HepG2 (cell line): Measurements from ENCODE around the gene GSC2.

Source experiments
- CREB1 ChIP-seq, 2 experiments: fragments of 450-650 bp in 1 of 2; IDR thresholded peaks; 2 replicates each; pipeline ENCODE4 v1.6.1; 2016 to 2017; ENCODE audit warnings: control low read depth in 1 of 2, mild to moderate bottlenecking in 1 of 2, missing compliant biosample characterization in 1 of 2, missing genetic modification characterization in 1 of 2
- ESRRA ChIP-seq: sonication (generic); formaldehyde crosslinking; IDR thresholded peaks from 2 replicates; pipeline ENCODE4 v1.5.1; 2020; ENCODE audit warnings: mild to moderate bottlenecking, low read depth, missing genetic modification reagents
- GABPA ChIP-seq, 2 experiments: IDR thresholded peaks; 2 replicates each; pipeline ENCODE4 v1.6.1; 2011 to 2016; ENCODE audit warnings: low read depth in 2 of 2, low read length in 1 of 2, missing biosample characterization in 1 of 2, missing genetic modification characterization in 1 of 2
- KAT7 ChIP-seq: IDR thresholded peaks from 2 replicates; pipeline ENCODE4 v1.6.1; 2018; ENCODE audit warnings: borderline replicate concordance, missing compliant biosample characterization
- NFE2L1 ChIP-seq: sonication (generic); formaldehyde crosslinking; IDR thresholded peaks from 2 replicates; pipeline ENCODE4 v1.4.0; 2020; ENCODE audit warnings: missing genetic modification reagents, mild to moderate bottlenecking, borderline replicate concordance
- SRSF9 ChIP-seq: fragments of 200-400 bp; formaldehyde crosslinking; IDR thresholded peaks from 2 replicates; pipeline ENCODE4 v1.6.1; 2018; ENCODE audit warnings: borderline replicate concordance, mild to moderate bottlenecking, low read depth, low read length; ENCODE audit not compliant: insufficient read depth, poor library complexity, severe bottlenecking
- YEATS2 ChIP-seq: sonication (generic); formaldehyde crosslinking; IDR thresholded peaks from 2 replicates; pipeline ENCODE4 v1.4.0; 2020; ENCODE audit warnings: missing genetic modification reagents, borderline replicate concordance
- ZNF350 ChIP-seq: sonication (generic); formaldehyde crosslinking; IDR thresholded peaks from 2 replicates; pipeline ENCODE4 v1.4.0; 2020; ENCODE audit warnings: mild to moderate bottlenecking, low read depth, missing genetic modification reagents, borderline replicate concordance
- TF ChIP-seq, protein P1 (sequence below): IDR thresholded peaks from 2 replicates; pipeline ENCODE4 v1.6.1; 2012; ENCODE audit warnings: low read depth, low read length, improper control_type of control experiment
- TF ChIP-seq, protein P2 (sequence below): sonication (generic); formaldehyde crosslinking; IDR thresholded peaks from 2 replicates; pipeline ENCODE4 v1.5.0; 2020; ENCODE audit warnings: mild to moderate bottlenecking, missing genetic modification reagents, moderate library complexity

DNA sequence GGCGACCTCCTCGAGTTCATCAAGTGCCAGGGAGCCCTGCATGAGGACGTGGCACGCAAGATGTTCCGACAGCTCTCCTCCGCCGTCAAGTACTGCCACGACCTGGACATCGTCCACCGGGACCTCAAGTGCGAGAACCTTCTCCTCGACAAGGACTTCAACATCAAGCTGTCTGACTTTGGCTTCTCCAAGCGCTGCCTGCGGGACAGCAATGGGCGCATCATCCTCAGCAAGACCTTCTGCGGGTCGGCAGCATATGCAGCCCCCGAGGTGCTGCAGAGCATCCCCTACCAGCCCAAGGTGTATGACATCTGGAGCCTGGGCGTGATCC is 18.4 kb downstream of the GSC2 start:
- TF ChIP-seq, protein P1, sequence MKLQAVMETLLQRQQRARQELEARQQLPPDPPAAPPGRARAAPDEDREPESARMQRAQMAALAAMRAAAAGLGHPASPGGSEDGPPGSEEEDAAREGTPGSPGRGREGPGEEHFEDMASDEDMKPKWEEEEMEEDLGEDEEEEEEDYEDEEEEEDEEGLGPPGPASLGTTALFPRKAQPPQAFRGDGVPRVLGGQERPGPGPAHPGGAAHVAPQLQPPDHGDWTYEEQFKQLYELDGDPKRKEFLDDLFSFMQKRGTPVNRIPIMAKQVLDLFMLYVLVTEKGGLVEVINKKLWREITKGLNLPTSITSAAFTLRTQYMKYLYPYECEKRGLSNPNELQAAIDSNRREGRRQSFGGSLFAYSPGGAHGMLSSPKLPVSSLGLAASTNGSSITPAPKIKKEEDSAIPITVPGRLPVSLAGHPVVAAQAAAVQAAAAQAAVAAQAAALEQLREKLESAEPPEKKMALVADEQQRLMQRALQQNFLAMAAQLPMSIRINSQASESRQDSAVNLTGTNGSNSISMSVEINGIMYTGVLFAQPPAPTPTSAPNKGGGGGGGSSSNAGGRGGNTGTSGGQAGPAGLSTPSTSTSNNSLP: no peak
- TF ChIP-seq ZNF350 (CRISPR knock-in tag) (no peak), KAT7 (CRISPR knock-in tag) (no peak), GABPA (IDR thresholded peaks at IDR 0.05; ENCODE audit: low read depth, low read length) (no peak), GABPA (CRISPR knock-in tag; IDR thresholded peaks at IDR 0.05; ENCODE audit: low read depth) (no peak), CREB1 (IDR thresholded peaks at IDR 0.05) (no peak), CREB1 (CRISPR knock-in tag; IDR thresholded peaks at IDR 0.05) (no peak), SRSF9 (no peak), NFE2L1 (CRISPR knock-in tag) (no peak), ESRRA (no peak), YEATS2 (CRISPR knock-in tag) (no peak)
- TF ChIP-seq, protein P2, sequence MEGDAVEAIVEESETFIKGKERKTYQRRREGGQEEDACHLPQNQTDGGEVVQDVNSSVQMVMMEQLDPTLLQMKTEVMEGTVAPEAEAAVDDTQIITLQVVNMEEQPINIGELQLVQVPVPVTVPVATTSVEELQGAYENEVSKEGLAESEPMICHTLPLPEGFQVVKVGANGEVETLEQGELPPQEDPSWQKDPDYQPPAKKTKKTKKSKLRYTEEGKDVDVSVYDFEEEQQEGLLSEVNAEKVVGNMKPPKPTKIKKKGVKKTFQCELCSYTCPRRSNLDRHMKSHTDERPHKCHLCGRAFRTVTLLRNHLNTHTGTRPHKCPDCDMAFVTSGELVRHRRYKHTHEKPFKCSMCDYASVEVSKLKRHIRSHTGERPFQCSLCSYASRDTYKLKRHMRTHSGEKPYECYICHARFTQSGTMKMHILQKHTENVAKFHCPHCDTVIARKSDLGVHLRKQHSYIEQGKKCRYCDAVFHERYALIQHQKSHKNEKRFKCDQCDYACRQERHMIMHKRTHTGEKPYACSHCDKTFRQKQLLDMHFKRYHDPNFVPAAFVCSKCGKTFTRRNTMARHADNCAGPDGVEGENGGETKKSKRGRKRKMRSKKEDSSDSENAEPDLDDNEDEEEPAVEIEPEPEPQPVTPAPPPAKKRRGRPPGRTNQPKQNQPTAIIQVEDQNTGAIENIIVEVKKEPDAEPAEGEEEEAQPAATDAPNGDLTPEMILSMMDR (CRISPR knock-in tag): no peak
